ENCODE measurements around the gene LIF.

GRCh38 chr22:30196880-30197336 lies 49.7 kb downstream of the LIF start:
- TF ChIP-seq CTCF (IDR thresholded peaks at IDR 0.05), result no peak
- no peak for TF ChIP-seq POLR2A (IDR thresholded peaks at IDR 0.05; ENCODE audit: low read depth)
- no peak for TF ChIP-seq POLR2AphosphoS5 (IDR thresholded peaks at IDR 0.05)

All from esophagus muscularis mucosa (tissue), 3 donors.